ENCODE measurements around the gene ZFR.

- no peak for TF ChIP-seq EP300 (IDR thresholded peaks at IDR 0.05)
- no peak for TF ChIP-seq CTCF (IDR thresholded peaks at IDR 0.05)
- peak in 2 of 4 donors; percentile 36 to 42 for TF ChIP-seq POLR2A (IDR thresholded peaks at IDR 0.05)
Observed at GRCh38 chr5:32312197-32312594, 132.3 kb downstream of the ZFR start.

Data from stomach (tissue), 4 donors.